Right renal pelvis (tissue), 4 donors: ENCODE results near the gene HMGA1. TPM values are rescaled to one million over a fixed set of nuclear protein-coding genes. Genes with fewer than 3 reads are reported as not detected.
"Not testable (repeated sequence)": the region's sequence is repeated elsewhere in the genome, so short reads cannot be mapped to it uniquely, and the experiment has no call there.

Experiments
- DNase-seq, 4 donors: peaks; one replicate each; pipeline ENCODE4 v3.0.0-alpha.2; 2013; ENCODE audit warnings: low read depth in 4 of 4, low spot score in 3 of 4, missing footprints in 1 of 4
- polyA plus RNA-seq, 4 donors: library from polyadenylated mRNA; unstranded; fragments of 120-200 nt; gene quantifications; one replicate each; pipeline ENCODE4 v1.2.1, GENCODE V29; 2013; ENCODE audit not compliant: insufficient read length in 4 of 4

HMGA1 gene
- polyA plus RNA-seq, 4 donors = 113 to 160 (median 128) TPM

DNA sequence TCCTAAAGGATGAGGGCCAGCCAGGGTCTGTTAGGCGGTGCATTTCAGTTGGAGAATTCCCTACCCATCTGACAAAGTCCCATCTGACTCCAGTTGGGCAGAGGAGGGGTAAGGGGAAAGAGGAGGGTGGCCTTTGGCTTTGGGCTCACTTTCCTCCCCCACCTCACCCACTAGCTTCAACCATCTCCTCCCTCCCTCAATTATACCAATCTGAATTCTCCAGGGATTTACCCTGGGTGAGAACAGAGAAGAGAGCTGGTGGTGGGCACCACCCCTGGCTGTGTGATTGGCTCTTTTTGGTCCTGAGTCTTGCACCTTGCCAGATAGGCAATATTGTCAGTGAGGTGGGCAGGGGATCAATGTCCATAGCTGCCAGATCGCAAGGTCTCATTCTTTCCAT lies 3.2 kb downstream of the HMGA1 start:
- no peak for DNase-seq

DNA sequence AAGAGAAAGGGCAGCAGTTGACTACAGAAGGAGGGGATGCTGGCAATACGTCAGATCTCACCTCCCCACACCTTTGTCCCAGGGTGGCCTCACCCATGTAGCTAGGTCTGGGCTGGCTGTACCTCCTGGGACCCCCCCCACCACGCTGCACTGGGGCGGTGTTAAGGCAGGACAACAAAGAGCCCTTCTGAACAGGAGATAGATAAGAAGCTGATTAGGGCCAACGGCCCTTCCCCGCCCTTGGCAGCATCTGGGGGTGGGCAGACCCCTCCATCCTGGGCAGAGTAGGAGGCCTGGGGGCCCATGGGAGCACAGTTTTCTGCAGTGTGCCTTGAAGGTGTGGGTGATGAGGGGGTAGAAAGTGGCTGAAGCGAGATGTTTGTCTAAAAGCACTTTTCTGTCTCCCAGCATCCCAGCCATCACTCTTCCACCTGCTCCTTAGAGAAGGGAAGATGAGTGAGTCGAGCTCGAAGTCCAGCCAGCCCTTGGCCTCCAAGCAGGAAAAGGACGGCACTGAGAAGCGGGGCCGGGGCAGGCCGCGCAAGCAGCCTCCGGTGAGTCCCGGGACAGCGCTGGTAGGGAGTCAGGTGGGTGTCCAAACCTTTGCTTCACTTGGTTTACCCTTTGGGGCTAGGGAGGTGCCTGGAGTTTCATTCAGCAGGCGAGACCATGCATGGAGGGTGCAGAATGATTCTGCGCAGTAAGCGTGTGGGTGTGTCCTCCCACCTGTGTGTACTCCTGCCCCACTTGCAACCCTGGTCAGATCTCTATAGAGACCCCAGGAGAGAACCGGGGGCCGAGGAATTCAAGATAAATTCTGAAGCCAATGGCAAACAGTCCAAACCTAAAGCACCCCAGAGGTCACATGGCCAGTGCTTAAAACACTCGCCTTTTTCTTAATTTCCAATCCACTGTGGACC lies 3.9 kb downstream of the HMGA1 start:
- DNase-seq = no peak

DNA sequence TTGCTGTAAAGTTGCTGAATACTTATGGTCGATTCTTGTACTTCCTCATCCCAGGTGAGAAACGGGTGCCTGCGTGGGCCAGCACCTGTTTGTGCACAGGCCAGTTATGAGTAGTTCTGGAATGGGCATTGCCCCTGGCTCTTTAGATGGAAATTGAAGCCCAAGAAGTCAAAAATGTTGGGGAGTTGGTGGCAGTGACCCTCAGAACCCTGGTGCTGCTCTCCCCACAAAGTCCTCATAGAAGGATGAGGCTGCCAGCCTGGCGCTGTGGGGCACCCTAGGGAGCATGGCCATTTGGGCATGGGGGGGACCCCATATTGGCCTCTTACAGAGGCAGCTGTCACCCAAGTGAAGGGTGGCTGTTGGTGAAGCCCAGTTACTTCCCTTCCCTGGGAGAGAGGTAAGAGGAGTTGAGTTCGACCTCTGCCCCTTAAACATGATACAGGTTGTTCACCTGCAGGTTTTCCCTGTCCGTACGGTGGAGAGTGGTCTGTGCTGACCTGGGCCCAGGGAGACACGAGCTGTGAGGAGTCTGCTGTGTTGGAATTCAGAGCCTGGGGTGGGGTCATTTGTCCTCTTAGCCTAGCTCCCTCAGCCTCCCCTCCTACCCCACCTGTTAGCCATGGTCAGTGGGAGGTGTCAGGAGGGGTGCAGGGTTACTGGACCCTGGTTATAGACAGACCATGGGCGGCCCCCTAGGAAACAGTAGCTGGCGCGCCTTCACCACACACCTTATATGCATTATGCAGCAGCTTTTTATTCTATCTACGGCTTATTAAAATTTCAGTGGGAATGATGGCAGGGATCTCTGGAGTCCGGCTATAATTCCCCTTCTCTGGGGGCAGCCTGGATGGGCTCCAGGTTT lies 4.9 kb downstream of the HMGA1 start:
- no peak for DNase-seq

GRCh38 chr6:34242252-34243130 lies 5.8 kb downstream of the HMGA1 start:
- DNase-seq = no peak

DNA sequence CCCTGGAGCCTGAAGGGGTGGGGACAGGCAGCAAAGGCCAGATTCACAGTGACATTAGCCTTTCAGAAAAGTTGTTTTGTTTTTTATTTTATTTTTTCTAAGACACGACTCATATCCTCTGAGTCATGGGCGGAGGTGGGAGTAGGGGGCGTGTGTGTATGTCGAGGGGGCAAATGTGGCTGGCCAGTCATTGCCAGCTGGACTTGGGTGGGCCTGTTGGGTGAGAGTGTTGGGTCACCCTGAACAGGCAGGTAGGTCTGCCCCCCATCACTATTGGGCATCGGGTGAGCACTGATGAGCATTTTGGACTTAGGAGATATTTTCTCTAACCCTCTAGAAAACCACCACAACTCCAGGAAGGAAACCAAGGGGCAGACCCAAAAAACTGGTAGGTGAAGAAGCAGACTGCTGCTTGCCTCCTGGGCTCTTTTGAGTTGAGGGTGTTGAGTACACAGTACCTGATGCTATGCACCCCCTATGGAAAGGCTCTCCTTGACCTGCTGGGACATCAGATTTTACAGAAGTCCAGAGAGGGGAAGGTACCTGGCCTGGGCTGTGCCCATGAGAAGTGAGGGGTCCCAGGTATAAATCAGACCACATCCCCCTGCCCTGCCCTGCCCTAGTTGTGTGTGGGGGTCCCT lies 6.6 kb downstream of the HMGA1 start:
- no peak for DNase-seq

GRCh38 chr6:34243901-34244884 lies 7.5 kb downstream of the HMGA1 start:
- no peak for DNase-seq

- not testable (repeated sequence) for DNase-seq
Observed at GRCh38 chr6:34245032-34245760, 8.5 kb downstream of the HMGA1 start.

DNA sequence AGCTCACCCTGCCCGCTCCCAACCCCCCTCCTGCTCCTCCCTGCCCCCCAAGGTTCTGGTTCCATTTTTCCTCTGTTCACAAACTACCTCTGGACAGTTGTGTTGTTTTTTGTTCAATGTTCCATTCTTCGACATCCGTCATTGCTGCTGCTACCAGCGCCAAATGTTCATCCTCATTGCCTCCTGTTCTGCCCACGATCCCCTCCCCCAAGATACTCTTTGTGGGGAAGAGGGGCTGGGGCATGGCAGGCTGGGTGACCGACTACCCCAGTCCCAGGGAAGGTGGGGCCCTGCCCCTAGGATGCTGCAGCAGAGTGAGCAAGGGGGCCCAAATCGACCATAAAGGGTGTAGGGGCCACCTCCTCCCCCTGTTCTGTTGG lies 9.1 kb downstream of the HMGA1 start:
- not testable (repeated sequence) for DNase-seq

DNA sequence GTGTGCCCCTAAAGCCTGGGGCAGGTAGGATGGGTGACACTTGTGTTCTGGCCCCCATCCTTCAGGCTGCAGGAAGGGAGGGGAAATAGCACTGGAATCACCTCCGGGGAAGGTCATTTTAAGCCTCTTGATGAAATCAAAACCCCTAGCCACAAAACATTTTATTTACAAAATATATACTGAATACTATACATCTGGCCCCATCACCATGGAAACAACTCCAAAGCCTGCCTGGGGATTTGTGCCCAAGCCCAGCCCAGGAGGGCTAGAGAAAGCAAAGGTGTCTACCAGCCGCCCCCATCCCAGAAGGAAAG lies 9.5 kb downstream of the HMGA1 start:
- no peak for DNase-seq

DNA sequence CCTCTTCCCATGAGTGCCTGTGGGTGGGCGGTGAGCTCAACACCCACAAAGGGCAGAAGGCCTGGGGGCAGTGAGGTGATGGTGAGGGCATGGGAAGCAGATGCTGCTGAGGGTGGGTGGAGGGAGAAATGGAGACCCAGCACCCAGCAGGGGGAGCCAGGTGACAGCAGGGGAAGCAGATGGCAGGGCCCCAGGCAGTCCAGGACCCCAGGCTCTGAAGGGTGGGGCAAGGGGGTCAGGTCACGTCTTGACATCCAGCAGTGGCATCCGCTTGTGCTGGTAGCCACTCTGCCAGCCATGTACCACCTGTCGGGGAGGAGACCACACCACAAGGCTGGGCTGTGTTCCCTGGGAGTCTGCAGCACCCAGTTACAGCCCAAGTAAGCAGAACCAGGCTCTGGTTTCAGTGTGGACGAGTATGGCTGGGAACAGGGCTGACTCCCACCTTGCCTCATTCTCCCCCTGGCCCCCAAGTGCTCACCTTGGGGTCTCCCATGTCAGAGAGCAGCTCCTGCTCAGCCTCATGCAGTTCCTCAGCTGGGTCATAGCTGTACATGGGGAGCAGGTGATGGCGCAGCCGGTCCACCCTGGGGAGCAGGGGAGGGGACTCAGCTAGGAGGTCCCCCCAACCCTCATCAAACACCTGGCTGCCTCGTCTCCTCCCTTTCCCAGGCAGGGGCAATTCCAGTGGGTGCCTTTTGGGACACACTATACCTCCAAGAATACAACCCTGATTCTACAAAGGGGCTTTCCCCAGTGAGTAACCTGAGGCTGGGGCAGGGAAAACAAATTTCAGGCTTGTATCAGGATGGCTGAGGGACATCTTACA lies 10.1 kb downstream of the HMGA1 start:
- no peak for DNase-seq

GRCh38 chr6:34247481-34248197 lies 11.0 kb downstream of the HMGA1 start:
- DNase-seq = no peak

DNA sequence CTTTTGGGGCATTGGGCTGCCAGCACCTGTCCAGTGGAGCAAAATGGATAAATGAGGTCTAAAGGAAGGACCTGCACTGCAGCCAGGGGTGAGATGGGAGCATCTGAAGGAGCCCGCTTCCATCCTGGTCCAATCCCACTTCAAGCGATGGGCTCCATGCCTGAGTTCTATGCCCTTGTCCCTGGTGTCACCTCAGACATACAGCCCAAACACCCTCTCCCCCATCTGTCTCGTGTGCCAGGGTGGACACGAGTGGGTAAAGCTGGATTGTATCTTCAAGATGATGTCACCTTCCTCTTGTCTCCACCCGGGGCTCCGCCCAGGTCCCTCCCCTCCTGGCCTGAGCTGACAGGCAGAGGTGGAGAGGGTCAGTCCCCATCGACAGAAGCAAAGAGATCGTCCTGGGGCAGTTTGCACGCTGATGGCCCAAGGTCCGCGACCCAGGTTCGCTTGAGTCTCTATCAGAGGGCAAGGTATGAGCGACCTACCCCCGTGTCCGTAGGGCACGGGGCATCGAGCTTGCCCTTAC lies 11.6 kb downstream of the HMGA1 start:
- DNase-seq = no peak

- DNase-seq = peak; percentile 89 to 93 (median 92)
Observed at GRCh38 chr6:34248727-34249468, 12.2 kb downstream of the HMGA1 start, which contains the start of gene SMIM29. Gene SMIM29, minus strand, starts transcription at chr6:34249006. Its CDS starts 1,215 bp downstream, at chr6:34247791.

DNA sequence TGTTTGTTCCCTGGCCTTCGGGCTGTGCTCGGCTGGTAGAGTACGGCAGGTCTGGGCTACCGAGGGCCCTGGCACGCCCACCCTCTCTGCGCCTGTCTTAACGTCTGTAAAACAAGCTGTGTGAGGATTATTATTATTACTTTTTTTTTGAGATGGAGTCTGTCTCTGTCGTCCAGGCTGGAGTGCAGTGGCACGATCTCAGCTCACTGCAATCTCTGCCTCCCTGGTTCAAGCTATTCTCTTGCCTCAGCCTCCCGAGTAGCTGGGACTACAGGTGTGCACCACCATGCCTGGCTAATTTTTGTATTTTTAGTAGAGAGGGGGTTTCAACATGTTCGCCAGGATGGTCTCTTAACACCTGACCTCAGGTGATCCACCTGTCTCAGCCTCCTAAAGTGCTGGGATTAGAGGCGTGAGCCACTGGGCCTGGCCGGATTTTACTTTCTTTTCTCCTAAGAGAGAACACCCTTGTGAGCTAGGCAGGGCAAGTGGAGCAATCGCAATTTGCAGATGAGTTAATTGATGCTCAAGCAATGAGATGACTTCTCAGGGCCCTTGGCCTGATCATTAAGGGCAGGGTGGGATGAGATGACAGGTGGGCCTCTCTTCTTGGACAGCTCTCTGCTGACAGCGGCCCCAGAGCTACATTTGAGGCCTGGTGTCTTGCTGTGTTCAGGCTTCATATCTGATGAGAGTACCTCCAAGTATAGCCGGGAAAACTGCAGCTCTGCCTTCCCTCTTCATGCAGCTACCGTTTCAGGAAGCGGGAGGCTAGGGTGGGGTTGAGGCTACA lies 13.0 kb downstream of the HMGA1 start:
- no peak for DNase-seq

GRCh38 chr6:34252395-34252794 lies 15.7 kb downstream of the HMGA1 start:
- not testable (repeated sequence) for DNase-seq
